ENCODE data around the gene CIDEC.
A peak's percentile ranks its signal among the peaks of the same experiment; 100 is the strongest.
"Not testable (repeated sequence)": the region's sequence is repeated elsewhere in the genome, so short reads cannot be mapped to it uniquely, and the experiment has no call there.

The CIDEC gene

DNA sequence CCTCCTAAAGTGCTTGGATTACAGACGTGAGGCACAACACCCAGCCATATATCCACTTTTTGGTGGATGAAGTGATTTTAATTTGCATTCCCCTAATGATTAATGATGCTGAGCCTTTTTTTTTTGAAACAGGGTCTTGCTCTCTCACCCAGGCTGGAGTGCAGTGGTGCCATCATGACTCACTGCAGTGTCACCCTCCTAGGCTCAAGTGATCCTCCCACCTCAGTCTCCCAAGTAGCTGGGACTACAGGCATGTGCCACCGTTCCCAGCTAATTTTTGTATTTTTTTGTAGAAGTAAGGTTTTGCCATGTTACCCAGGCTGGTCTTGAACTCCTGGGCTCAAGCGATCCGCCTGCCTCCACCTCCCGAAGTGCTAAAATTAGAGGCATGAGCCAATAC lies 8.0 kb downstream of the CIDEC start:
- DNase-seq, result not testable (repeated sequence)

DNA sequence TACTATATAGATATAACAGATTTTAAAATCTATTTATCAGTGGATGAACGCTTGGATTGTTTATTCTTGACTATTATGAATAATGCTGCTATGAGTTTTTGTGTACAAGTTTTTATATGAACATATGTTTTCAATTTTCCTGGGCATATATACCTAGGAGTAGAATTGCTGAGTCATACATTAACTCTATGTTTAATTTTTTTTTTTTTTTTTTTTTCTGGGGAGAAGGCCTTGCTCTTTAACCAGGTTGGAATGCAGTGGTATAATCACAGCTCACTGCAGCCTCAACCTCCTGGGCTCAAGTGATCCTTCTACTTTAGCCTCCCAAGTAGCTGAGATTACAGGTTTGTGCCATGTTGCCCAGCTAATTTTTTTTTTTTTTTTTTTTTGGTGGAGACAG lies 9.1 kb downstream of the CIDEC start:
- DNase-seq, result no peak

DNA sequence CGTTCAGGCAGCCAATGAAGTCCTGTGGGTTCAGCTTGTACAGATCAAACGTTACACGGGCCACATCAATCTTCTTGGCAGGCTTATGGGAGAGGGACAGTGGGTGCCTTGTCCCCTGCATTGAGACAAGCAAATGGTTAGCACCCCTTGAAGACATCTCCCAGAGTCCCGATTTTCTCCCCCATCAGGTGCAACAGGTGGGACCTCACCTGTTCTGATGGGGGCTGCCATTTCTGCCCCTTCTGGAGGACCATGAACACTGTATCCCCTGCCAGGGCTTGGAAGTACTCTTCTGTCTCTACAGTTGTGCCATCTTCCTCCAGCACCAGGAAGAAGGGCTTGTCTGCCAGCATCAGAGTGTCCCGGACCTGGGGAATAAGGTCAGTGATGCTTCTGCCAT lies 10.1 kb downstream of the CIDEC start:
- no peak for DNase-seq

DNA sequence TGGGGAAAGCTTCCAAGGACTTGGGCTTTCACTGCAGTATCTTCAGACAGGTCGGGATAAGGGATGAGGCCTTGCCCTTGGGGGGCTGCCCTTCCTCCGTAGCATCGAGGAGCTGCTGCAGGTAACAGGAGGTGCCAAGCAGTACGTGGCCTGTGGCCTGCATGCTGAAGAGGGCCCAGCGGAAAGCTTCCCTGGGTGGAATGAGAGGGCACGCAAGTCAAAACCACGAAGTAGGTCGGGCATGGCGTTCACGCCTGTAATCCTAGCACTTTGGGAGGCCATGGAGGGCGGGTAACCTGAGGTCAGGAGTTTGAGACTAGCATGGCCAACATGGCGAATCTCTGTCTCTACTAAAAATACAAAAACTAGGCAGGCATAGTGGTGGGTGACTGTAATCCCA lies 12.9 kb downstream of the CIDEC start:
- no peak for DNase-seq

GRCh38 chr3:9866639-9867038 lies 13.4 kb downstream of the CIDEC start:
- no peak for DNase-seq

DNA sequence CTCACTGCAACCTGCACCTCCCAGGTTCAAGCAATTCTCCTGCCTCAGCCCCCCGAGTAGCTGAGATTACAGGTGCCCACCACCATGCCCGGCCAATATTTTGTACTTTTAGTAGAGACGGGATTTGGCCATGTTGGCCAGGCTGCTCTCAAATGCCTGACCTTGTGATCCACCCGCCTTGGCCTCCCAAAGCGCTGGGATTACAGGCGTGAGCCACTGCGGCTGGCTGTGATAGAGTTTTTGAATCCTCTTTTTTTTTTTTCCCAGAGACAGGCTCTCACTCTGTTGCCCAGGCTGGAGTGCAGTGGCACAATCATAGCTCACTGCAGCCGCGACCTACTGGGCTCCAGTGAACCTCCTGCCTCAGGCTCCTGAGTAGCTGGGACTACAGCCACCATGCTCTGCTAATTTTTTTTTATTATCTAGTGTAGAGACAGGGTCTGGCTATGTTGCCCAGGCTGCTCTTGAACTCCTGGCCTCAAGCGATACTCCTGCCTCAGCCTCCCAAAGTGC lies 14.9 kb downstream of the CIDEC start:
- not testable (repeated sequence) for DNase-seq

DNA sequence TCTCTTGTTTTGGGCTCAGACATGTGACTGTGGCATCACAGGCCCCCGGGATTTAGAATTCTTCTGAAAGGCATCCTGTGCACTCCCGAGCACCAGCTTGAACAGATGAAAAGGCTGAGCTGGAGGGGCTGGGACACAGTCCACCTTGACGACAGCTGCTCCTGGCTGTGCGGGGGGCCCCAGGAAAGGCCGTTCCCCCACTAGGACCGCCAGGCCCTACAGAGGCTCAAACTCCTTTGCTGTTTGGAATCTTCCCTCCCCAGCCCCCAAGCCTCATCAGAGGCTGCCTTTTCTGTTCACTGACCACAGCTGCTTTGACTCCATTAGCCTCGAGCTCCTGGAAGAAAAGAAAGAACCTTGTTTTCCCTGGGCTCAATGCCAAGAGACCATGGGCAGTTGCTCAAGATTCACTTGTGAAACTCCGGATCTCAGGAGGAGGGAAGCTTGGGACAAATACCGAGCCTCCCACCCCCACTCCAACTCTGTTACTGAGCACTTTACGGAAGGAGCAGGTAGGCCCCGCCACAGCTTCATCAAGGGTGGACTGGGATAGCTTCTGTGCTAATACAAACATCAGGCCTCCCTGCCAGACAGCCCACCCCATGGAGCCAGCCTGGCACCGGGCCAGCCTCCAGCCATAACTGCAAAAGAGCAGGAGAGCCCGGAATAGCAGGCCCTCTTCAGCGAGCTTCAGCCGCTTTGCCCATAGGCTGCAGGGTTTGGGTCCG lies 15.7 kb downstream of the CIDEC start:
- no peak for DNase-seq

DNA sequence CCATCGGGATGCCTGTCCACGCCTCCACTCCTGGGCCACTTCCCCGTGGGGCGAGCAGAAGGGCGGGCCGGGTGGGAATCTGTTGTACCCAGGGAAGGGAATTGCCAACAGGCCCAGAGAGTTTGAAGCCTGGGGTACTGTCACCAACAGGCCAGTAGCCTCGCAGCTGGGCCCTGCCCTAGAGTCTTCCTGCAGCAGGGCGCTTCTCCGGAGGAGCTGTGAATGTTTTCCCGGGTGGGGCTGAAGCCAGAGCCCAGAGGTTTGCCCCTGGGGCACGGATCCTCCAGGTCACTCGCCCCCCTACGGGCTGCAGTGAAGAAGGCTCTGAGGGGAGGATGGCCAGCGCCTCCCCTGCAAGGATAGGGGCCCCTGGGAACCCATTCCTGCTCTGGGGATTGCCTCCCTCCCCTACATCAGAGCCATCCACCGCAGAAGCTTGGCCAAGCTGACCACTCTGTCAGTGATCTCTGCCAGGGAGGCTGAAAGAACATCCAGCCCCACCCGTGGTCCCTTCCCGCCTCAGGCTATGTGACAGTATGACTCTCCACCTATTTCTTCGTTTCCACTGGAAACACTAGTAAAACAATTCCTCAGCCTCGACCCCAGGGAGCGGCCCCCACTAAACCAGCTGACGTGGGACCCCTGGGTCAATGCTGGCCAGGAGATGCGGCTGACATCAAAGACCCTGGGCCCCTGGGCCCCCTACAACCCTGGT lies 16.8 kb downstream of the CIDEC start:
- DNase-seq, result no peak

GRCh38 chr3:9862391-9863057 lies 17.5 kb downstream of the CIDEC start:
- DNase-seq, result no peak

DNA sequence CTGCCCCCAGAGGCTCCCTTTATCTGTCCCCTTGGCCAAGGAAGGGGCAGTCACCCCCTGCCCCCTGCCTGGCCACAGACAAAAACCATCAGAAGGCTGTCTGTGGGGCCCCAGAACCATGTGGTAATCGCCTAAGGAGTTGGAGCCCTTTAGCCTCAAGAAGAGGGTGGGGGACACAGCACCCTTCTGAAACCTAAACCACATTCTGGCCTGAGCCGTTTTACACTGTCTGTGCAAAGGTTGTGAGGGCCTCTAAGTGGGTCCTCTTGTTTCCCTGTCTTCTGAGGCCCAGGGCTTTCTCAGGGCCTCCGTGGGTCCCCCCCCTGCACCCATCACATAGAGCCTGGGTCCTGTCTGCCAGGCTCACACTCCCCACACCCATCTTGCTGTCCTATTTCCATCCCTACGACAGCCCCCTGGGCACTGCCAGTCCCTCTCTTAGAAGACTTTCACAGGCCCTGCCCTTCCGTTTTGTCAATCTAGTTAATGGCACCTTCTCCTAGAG lies 18.4 kb downstream of the CIDEC start:
- no peak for DNase-seq

DNA sequence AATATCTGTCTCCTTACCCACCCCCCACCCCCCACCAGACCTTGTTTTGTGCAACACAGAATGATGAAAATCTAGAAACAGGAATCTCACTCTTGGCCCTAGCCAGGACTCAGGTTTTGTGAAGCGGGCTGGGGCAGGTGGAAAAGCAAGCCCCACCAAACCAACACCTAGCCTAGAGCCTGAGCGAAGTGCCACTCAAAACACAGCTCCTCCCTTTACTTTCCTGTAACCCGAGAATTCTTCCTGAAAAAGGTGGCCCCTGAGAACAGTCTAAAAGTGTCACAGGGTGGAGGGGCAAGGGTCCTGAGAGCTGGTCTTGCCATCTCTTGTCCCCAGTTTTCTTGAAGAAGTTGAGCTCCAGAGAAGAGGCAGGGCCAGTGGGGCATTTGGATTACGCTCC lies 18.9 kb downstream of the CIDEC start:
- no peak for DNase-seq

- DNase-seq, result no peak
These were observed 20.5 kb downstream of the CIDEC start for GRCh38 chr3:9859530-9860025.

GRCh38 chr3:9855594-9855993 lies 24.5 kb downstream of the CIDEC start:
- no peak for DNase-seq

DNA sequence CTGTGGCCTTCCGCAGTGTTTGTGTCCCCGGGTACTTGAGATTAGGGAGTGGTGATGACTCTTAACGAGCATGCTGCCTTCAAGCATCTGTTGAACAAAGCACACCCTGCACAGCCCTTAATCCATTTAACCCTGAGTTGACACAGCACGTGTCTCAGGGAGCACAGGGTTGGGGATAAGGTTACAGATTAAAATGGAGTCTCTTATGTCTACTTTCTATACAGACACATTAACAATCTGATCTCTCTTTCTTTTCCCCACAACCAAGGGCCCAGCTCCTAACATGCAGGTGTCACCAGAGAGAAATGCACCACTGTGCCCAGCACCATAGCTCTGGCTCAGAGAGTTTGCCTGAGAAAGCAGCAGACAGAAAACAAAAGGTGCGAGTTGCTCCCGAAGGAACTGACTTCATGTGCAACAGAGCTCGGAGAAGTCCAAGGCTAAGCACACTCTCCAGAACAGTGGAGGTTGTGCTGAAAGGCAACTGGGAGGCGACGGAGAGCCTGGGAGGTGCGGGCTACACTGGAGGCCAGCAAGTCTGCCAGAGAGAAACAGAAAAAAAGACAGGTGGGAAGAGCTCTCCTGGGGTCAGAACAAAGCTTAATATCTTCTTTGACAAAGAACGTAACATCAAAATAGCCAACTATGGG lies 25.6 kb downstream of the CIDEC start:
- DNase-seq, result not testable (repeated sequence)

GRCh38 chr3:9852528-9852927 lies 27.5 kb downstream of the CIDEC start:
- no peak for DNase-seq

GRCh38 chr3:9851926-9852325 lies 28.1 kb downstream of the CIDEC start:
- not testable (repeated sequence) for DNase-seq

DNA sequence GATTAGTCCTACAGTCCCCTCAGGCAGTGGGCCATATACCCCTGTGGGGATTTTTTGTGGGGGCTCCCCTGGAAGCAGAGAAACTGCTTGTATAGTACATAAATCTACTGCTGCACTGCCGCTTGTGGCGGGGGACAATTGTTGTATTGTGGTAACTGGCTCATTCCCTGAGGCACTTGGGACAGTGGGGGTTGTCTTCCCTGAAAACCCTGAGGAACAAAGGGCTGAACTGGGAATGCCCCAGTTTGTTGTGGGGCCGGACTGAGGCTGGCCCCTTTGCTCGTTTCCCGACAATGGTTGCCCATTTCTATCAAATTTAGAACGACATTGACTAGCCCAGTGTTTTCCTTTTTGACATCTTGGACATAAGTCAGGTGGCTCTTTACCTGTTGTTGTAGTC lies 28.7 kb downstream of the CIDEC start:
- DNase-seq, result not testable (repeated sequence)

- DNase-seq, result not testable (repeated sequence)
These were observed 31.2 kb downstream of the CIDEC start for GRCh38 chr3:9848860-9849259.

- not testable (repeated sequence) for DNase-seq
These were observed 32.2 kb downstream of the CIDEC start for GRCh38 chr3:9847870-9848269.

DNA sequence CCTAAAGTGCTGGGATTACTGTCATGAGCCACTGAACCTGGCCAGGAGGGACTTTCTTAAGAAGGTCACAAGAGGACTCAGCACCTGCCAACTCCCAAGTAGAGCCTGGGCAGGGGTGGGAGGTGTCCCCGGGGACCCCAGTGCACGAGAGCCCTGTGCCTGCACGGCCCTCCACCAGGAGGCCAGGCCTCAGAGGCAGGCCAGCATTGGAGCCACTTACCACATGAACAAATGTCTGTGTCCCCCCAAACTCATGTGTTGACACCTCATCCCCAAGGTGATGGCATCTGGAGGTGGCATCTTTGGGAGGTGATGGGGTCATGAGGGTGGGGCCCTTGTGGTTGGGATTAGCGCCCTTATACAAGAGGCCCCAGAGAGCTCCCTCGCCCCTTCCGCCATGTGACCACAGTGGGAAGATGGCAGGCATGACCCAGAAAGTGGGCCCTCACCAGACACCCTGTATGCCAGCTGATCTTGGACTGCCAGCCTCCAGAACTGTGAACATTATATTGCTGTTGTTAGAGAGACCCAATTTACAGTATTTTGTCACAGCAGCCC lies 33.0 kb downstream of the CIDEC start:
- no peak for DNase-seq

DNA sequence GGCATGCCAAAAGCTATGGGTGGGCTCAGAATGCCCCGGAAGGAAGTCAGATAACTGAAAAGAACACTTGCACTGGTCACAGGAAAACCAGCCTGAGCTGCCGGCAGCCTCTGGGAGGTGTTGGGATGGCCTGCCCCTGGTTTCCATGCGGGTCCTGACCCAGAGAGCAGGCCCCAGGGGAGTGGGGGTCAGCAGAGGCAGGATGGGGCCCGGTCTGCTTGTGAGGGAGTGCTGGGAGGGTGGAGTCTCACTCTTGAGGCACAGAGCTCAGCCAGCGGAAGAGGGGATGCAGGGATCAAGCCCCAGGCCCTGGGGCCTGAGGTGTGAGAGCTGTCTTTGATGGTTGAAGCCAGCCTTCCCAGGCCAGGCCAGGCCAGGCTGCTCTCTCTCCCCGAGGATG lies 33.8 kb downstream of the CIDEC start:
- DNase-seq, result no peak

GRCh38 chr3:9843715-9844438 lies 36.2 kb downstream of the CIDEC start, which contains the start of gene RPUSD3:
TSS of gene RPUSD3 (minus strand) at chr3:9844008. CDS start at chr3:9843990, 18 bp downstream.
- peak; percentile 73 for DNase-seq
